A549 (cell line): Measurements from ENCODE around the gene NKAIN4. TPM values are rescaled to one million over a fixed set of nuclear protein-coding genes. Genes with fewer than 3 reads are reported as not detected.
A peak's percentile ranks its signal among the peaks of the same experiment; 100 is the strongest.

Source experiments
- ATAC-seq, 2 experiments: fragments of 200-7000 bp in 1 of 2; fragments of >200 bp in 1 of 2; cut with Nextera tagmentation in 1 of 2; cut with Tn5 transposase in 1 of 2; 3 replicates each; pipeline versions ENCODE4 v1.8.0 to v1.9.1; 2018 to 2020; ENCODE audit warnings: mild to moderate bottlenecking in 1 of 2, moderate library complexity in 1 of 2
- CTCF ChIA-PET: fragments of 300-600 bp; sonication (Branson Sonifier 250); formaldehyde crosslinking; extraction: SDS; loops from one replicate; lab custom pipeline; 2021; ENCODE audit warnings: antibody characterized with exemption, inconsistent platforms; lab: Yijun Ruan, JAX
- POLR2A ChIA-PET: fragments of 350-600 bp; formaldehyde crosslinking; extraction: SDS; loops from one replicate; lab custom pipeline; 2021; ENCODE audit warnings: antibody characterized with exemption, inconsistent platforms; lab: Yijun Ruan, JAX
- DNase-seq, 2 experiments: peaks; one replicate each; pipeline versions ENCODE4 v3.0.0 to v3.0.0-alpha.2; 2011 to 2016; ENCODE audit warnings: low read depth in 1 of 2, low spot score in 1 of 2
- FAIRE-seq: peaks from 2 replicates; lab custom pipeline; 2011; peaks lifted over from hg19 to GRCh38; lab: Jason Lieb, UNC
- H3K27ac ChIP-seq, 2 experiments: fragments of >200 bp; sonication (Bioruptor Twin); formaldehyde crosslinking; 3 replicates each; pipeline ENCODE4 v1.5.1; 2016 to 2017
- H3K4me1 ChIP-seq: fragments of >200 bp; sonication (Bioruptor Twin); formaldehyde crosslinking; 3 replicates; pipeline ENCODE4 v1.6.1; 2016
- H3K4me2 ChIP-seq: fragments of >200 bp; sonication (Bioruptor Twin); formaldehyde crosslinking; 3 replicates; pipeline ENCODE4 v1.6.1; 2016
- H3K4me3 ChIP-seq: fragments of >200 bp; sonication (Bioruptor Twin); formaldehyde crosslinking; 3 replicates; pipeline ENCODE4 v1.5.1; 2016
- H3K9me3 ChIP-seq: fragments of >200 bp; sonication (Bioruptor Twin); formaldehyde crosslinking; 3 replicates; pipeline ENCODE4 v1.6.1; 2016
- CBX2 ChIP-seq: fragments of 200-600 bp; sonication (generic); IDR thresholded peaks from 2 replicates; pipeline ENCODE4 v1.6.1; 2016; ENCODE audit warnings: low read depth, mild to moderate bottlenecking, borderline replicate concordance
- CHD2 ChIP-seq: fragments of 150-350 bp; IDR thresholded peaks from 2 replicates; pipeline ENCODE4 v1.6.1; 2014; ENCODE audit warnings: low read length; ENCODE audit not compliant: partially characterized antibody
- E2F6 ChIP-seq: IDR thresholded peaks from 2 replicates; pipeline ENCODE4 v1.6.1; 2012; ENCODE audit warnings: low read depth, borderline replicate concordance
- EHMT2 ChIP-seq: fragments of 200-600 bp; sonication (generic); IDR thresholded peaks from 2 replicates; pipeline ENCODE4 v1.6.1; 2016; ENCODE audit warnings: antibody characterized with exemption, low read depth, mild to moderate bottlenecking, moderate library complexity
- EP300 ChIP-seq, 2 experiments: fragments of >200 bp; sonication (Bioruptor Twin); formaldehyde crosslinking; IDR thresholded peaks; 2 replicates in 1 of 2; 3 replicates in 1 of 2; pipeline ENCODE4 v1.6.1; 2016 to 2017
- GATA3 ChIP-seq: IDR thresholded peaks from 2 replicates; pipeline ENCODE4 v1.6.1; 2012; ENCODE audit warnings: borderline replicate concordance
- HOXB5 ChIP-seq: fragments of 250-450 bp; sonication (Bioruptor Pico); IDR thresholded peaks from 2 replicates; pipeline ENCODE4 v1.5.0; 2020; ENCODE audit warnings: mild to moderate bottlenecking, moderate library complexity
- JUN ChIP-seq, 2 experiments: fragments of >200 bp; sonication (Bioruptor Twin); formaldehyde crosslinking; IDR thresholded peaks; 2 replicates in 1 of 2; 3 replicates in 1 of 2; pipeline ENCODE4 v1.6.1; 2016 to 2017
- KDM1A ChIP-seq: fragments of 200-600 bp; sonication (generic); IDR thresholded peaks from 2 replicates; pipeline ENCODE4 v1.6.1; 2016; ENCODE audit warnings: low read depth, mild to moderate bottlenecking
- MAFK ChIP-seq: fragments of 450-650 bp; IDR thresholded peaks from 2 replicates; pipeline ENCODE4 v1.6.1; 2014; ENCODE audit not compliant: partially characterized antibody
- MYC ChIP-seq: IDR thresholded peaks from 2 replicates; pipeline ENCODE4 v1.6.1; 2012; ENCODE audit warnings: mild to moderate bottlenecking, inconsistent platforms, low read length, improper control_type of control experiment, borderline replicate concordance
- NR3C1 ChIP-seq: fragments of >200 bp; sonication (Bioruptor Twin); formaldehyde crosslinking; IDR thresholded peaks from 3 replicates; pipeline ENCODE4 v1.6.1; 2017
- POLR2A ChIP-seq: IDR thresholded peaks from 2 replicates; pipeline ENCODE4 v1.6.1; 2012; ENCODE audit warnings: mild to moderate bottlenecking, low read length
- POLR2AphosphoS2 ChIP-seq: conservative IDR thresholded peaks from 2 replicates; pipeline ENCODE4 v1.6.1; 2012; ENCODE audit warnings: low read length, improper control_type of control experiment, inconsistent platforms
- RARB ChIP-seq: fragments of 250-450 bp; sonication (Bioruptor Pico); IDR thresholded peaks from 2 replicates; pipeline ENCODE4 v1.8.0; 2021; ENCODE audit warnings: mild to moderate bottlenecking, moderate library complexity
- RCOR1 ChIP-seq: fragments of 150-350 bp; IDR thresholded peaks from 2 replicates; pipeline ENCODE4 v1.6.1; 2014; ENCODE audit warnings: antibody characterized with exemption, low read length, low read depth
- REST ChIP-seq: fragments of 200-600 bp; sonication (generic); IDR thresholded peaks from 2 replicates; pipeline ENCODE4 v1.6.1; 2016; ENCODE audit warnings: antibody characterized with exemption, mild to moderate bottlenecking, moderate library complexity
- RFX5 ChIP-seq: fragments of 450-650 bp; IDR thresholded peaks from 2 replicates; pipeline ENCODE4 v1.7.1; 2014; ENCODE audit warnings: antibody characterized with exemption, mild to moderate bottlenecking, moderate library complexity
- SMC3 ChIP-seq: fragments of >200 bp; sonication (Bioruptor Twin); formaldehyde crosslinking; IDR thresholded peaks from 3 replicates; pipeline ENCODE4 v1.6.1; 2018; ENCODE audit warnings: inconsistent platforms
- TFCP2L1 ChIP-seq: fragments of 250-450 bp; sonication (Bioruptor Pico); IDR thresholded peaks from 2 replicates; pipeline ENCODE4 v1.5.0; 2021; ENCODE audit warnings: mild to moderate bottlenecking
- ZFP36 ChIP-seq: fragments of 450-650 bp; IDR thresholded peaks from 2 replicates; pipeline ENCODE4 v1.6.1; 2014; ENCODE audit warnings: borderline replicate concordance; ENCODE audit not compliant: partially characterized antibody
- ZNF302 ChIP-seq: fragments of 250-450 bp; sonication (Bioruptor Pico); IDR thresholded peaks from 2 replicates; pipeline ENCODE4 v1.9.0; 2021; ENCODE audit warnings: inconsistent platforms, mild to moderate bottlenecking, moderate library complexity
- ZSCAN20 ChIP-seq: fragments of 250-450 bp; sonication (Bioruptor Pico); IDR thresholded peaks from 2 replicates; pipeline ENCODE4 v1.8.0; 2022; ENCODE audit warnings: mild to moderate bottlenecking, moderate library complexity
- WGBS: methylation state at CpG from one replicate; pipeline ENCODE4 v1.1.6; 2017; ENCODE audit errors: missing lambda C conversion rate; 5-methylcytosine and 5-hydroxymethylcytosine counted together
- polyA plus RNA-seq, 4 experiments: library from polyadenylated mRNA; depleted of rRNA in 3 of 4; stranded (reverse); fragments of >200 nt; fragmentation: RNase III in 1 of 4; extraction: RNeasy Plus Mini Kit Qiagen cat#74134 plus additional on column Dnase treatment in 1 of 4; gene quantifications; 2 replicates in 3 of 4; 3 replicates in 1 of 4; pipeline ENCODE4 v1.2.3, GENCODE V29; 2011 to 2017
- TF ChIP-seq, protein P1 (sequence below): fragments of >200 bp; sonication (Bioruptor Twin); formaldehyde crosslinking; IDR thresholded peaks from 2 replicates; pipeline ENCODE4 v1.6.1; 2016

NKAIN4 gene
- polyA plus RNA-seq, 2 of the 4 experiments (the other 2 are of a cell fraction) = 5.8 to 9.7 TPM

GRCh38 chr20:63255931-63256704 is 1.9 kb upstream of the NKAIN4 start:
- Histone ChIP-seq H3K4me1 (peaks cover 33% of the 10 kb centered on the region), H3K4me3 (no peak overlapping the region), H3K27ac (peak overlapping the region in 1 of 2 experiments; percentile 94; a peak in 3 of 6 replicates), H3K9me3 (no peaks in the 10 kb centered on the region), H3K4me2 (peak overlapping the region; percentile 90; the same call in 2 of the 3 replicates)
- DNase-seq (no peak), FAIRE-seq (no peak), ATAC-seq (peak in 1 of 2 experiments; percentile 9; a peak in 1 of 6 replicates)
- TF ChIP-seq NR3C1 (no peak), ZSCAN20 (CRISPR knock-in tag) (no peak), RFX5 (no peak), ZFP36 (no peak), MYC (no peak), REST (no peak), HOXB5 (CRISPR knock-in tag) (no peak), EP300 (IDR thresholded peaks at IDR 0.05) (no peak), KDM1A (no peak), CBX2 (no peak), ZNF302 (no peak), GATA3 (no peak), POLR2AphosphoS2 (no peak), SMC3 (no peak)
- CTCF ChIA-PET = interaction anchor here (1.1 to 6.9 kb wide), 6 partner anchors 17 to 72 kb away, joined by 3 to 154 read pairs (median 6); partner anchors contain the start of genes ARFGAP1 and BIRC7
- POLR2A ChIA-PET = no interaction called here
- 78% methylated on average over 30 of the region's 31 CpGs for WGBS

- DNase-seq (no peak), ATAC-seq (peak in 1 of 2 experiments; percentile 11; a peak in 1 of 6 replicates), FAIRE-seq (no peak)
- H3K9me3 ChIP-seq = no peaks in the 10 kb centered on the region
- CTCF ChIA-PET = interaction anchor here (0.8 to 6.9 kb wide), 8 partner anchors 17 to 103 kb away, joined by 3 to 154 read pairs (median 4); partner anchors contain the start of genes ARFGAP1 and BIRC7
- peak overlapping the region; percentile 90 for H3K4me2 ChIP-seq
- TF ChIP-seq JUN (IDR thresholded peaks at IDR 0.05) (no peak), TFCP2L1 (CRISPR knock-in tag) (no peak), RCOR1 (no peak), CHD2 (no peak), MAFK (no peak), GATA3 (no peak), ZFP36 (no peak), E2F6 (no peak), EHMT2 (no peak), RARB (CRISPR knock-in tag) (no peak), KDM1A (no peak), MYC (no peak), POLR2A (no peak)
- TF ChIP-seq, protein P1, sequence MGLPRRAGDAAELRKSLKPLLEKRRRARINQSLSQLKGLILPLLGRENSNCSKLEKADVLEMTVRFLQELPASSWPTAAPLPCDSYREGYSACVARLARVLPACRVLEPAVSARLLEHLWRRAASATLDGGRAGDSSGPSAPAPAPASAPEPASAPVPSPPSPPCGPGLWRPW = no peak
- H3K4me3 ChIP-seq = peak overlapping the region; percentile 50
- 91% methylated on average over 24 of the region's 56 CpGs for WGBS
- peak overlapping the region; percentile 67 to 94; a peak in 5 of 6 replicates for H3K27ac ChIP-seq
- peaks cover 42% of the 10 kb centered on the region for H3K4me1 ChIP-seq
- POLR2A ChIA-PET = no interaction called here
Observed at GRCh38 chr20:63254606-63255384, 532 bp upstream of the NKAIN4 start.
